Mucosa of descending colon (tissue), 3 donors: Measurements from ENCODE around the gene SLC12A4. TPM values are rescaled to one million over a fixed set of nuclear protein-coding genes. Genes with fewer than 3 reads are reported as not detected.
"Not testable (repeated sequence)": the region's sequence is repeated elsewhere in the genome, so short reads cannot be mapped to it uniquely, and the experiment has no call there.

Experiments
- ATAC-seq: fragments of 200-7000 bp; cut with Tn5 transposase; one replicate; pipeline ENCODE4 v1.9.1; 2020; ENCODE audit warnings: mild to moderate bottlenecking, moderate library complexity
- DNase-seq, 3 donors: peaks; one replicate each; pipeline ENCODE4 v3.0.0-alpha.2; 2020
- H3K36me3 ChIP-seq: fragments of 200-600 bp; one replicate; pipeline ENCODE4 v1.8.0; 2021; ENCODE audit warnings: low read depth, mild to moderate bottlenecking
- H3K4me1 ChIP-seq: fragments of 200-600 bp; one replicate; pipeline ENCODE4 v1.8.0; 2021; ENCODE audit warnings: low read depth, mild to moderate bottlenecking
- H3K4me3 ChIP-seq: fragments of 200-600 bp; one replicate; pipeline ENCODE4 v1.8.0; 2021; ENCODE audit warnings: mild to moderate bottlenecking
- H3K9me3 ChIP-seq: fragments of 200-600 bp; one replicate; pipeline ENCODE4 v1.8.0; 2021; ENCODE audit warnings: mild to moderate bottlenecking
- CTCF ChIP-seq: fragments of 200-600 bp; IDR thresholded peaks from one replicate; pipeline ENCODE4 v1.8.0; 2022; ENCODE audit warnings: antibody characterized with exemption, mild to moderate bottlenecking
- intact Hi-C, 2 donors: fragments of 100-400 bp; cut with DNase I in 1 of 2; cut with micrococcal nuclease in 1 of 2; formaldehyde crosslinking; loops; one replicate each; pipeline versions ENCODE4 v1.11.0 to v1.11.1; 2022; cut with DNase I, micrococcal nuclease
- long read RNA-seq, 2 donors: library from polyadenylated mRNA; unstranded; transcript quantifications; one replicate each; pipeline ENCODE4 v2.0.0, GENCODE V29; 2019 to 2021
- total RNA-seq, 3 donors: library from RNA; stranded (reverse); fragmentation: NEBNext Ultra II Directional in 2 of 3; extraction: Animal tissue kit (Norgen Biotek cat#: 25700) in 2 of 3; gene quantifications; one replicate each; pipeline versions ENCODE4 v1.2.1 to v1.2.4, GENCODE V29; 2021 to 2023
- donor health status: DM: no; HTN: no; CAD: no; lungs with moderate emphysema.
- donor health status: DM: no; HTN: no; CAD: no.
- donor health status: DM: no; HTN: yes; CAD: no.

SLC12A4 gene
- 10 to 100 TPM in 2 of 3 donors, 1 to 10 TPM in 1; 4.0 to 68.5 (median 22.2) TPM for total RNA-seq
- long read RNA-seq, donor 1, full-length matches to known transcripts, result 51 of 95 reads
- long read RNA-seq, donor 1, partial matches to known transcripts, result 29 of 95 reads
- long read RNA-seq, donor 1, other reads (novel, unspliced or antisense), result 15 of 95 reads
- long read RNA-seq, donor 2, full-length matches to known transcripts, result 4 of 7 reads
- long read RNA-seq, donor 2, partial matches to known transcripts, result 2 of 7 reads
- long read RNA-seq, donor 2, other reads (novel, unspliced or antisense), result 1 of 7 reads

- intact Hi-C loops, result no loop called here
- DNase-seq (peak; percentile 71 to 89 (median 86)), ATAC-seq (peak; percentile 93)
- H3K4me1 ChIP-seq, result peaks cover 13% of the 10 kb centered on the region
- no peaks in the 10 kb centered on the region for H3K9me3 ChIP-seq
- H3K4me3 ChIP-seq, result peak within 1 kb of the TSS; percentile 59
- no peaks in the 10 kb centered on the region for H3K36me3 ChIP-seq
- TF ChIP-seq CTCF, result no peak
These were observed at the start of gene SLC12A4 for GRCh38 chr16:67968400-67969253. SLC12A4 (minus strand) TSS chr16:67968637; CDS start chr16:67968553, 84 bp downstream.

- TF ChIP-seq CTCF, result no peak
- Histone ChIP-seq H3K4me3 (no peak within 1 kb of the TSS), H3K9me3 (no peaks in the 10 kb centered on the region), H3K36me3 (no peaks in the 10 kb centered on the region), H3K4me1 (no peaks in the 10 kb centered on the region)
- intact Hi-C loops, result no loop called here
- DNase-seq (no peak), ATAC-seq (no peak)
These were observed 47.2 kb upstream of the SLC12A4 start, which contains the start of gene DPEP2NB for GRCh38 chr16:68015681-68016080. DPEP2NB (minus strand) TSS chr16:68015911; CDS start chr16:68015770, 141 bp downstream.

GRCh38 chr16:68013440-68013839 is 45.0 kb upstream of the SLC12A4 start:
- no peak for TF ChIP-seq CTCF
- Histone ChIP-seq H3K4me3 (no peak overlapping the region), H3K9me3 (no peaks in the 10 kb centered on the region), H3K36me3 (no peaks in the 10 kb centered on the region), H3K4me1 (no peaks in the 10 kb centered on the region)
- ATAC-seq (no peak), DNase-seq (no peak)
- intact Hi-C loops, result no loop called here

- DNase-seq, intact Hi-C loops, ATAC-seq, H3K9me3 ChIP-seq, H3K4me1 ChIP-seq, H3K36me3 ChIP-seq, H3K4me3 ChIP-seq: not testable (repeated sequence)
These were observed 41.4 kb upstream of the SLC12A4 start for GRCh38 chr16:68009872-68010271.

- intact Hi-C loops, result no loop called here
- ATAC-seq (no peak), DNase-seq (no peak)
- TF ChIP-seq CTCF, result no peak
- H3K4me3 ChIP-seq, result no peak overlapping the region
- no peaks in the 10 kb centered on the region for H3K36me3 ChIP-seq
- H3K4me1 ChIP-seq, result peaks cover 3% of the 10 kb centered on the region
- H3K9me3 ChIP-seq, result no peaks in the 10 kb centered on the region
These were observed 40.8 kb upstream of the SLC12A4 start for GRCh38 chr16:68009157-68009735.
